ENCODE results near the gene C2CD5. TPM values are rescaled to one million over a fixed set of nuclear protein-coding genes. Genes with fewer than 3 reads are reported as not detected.

Gene C2CD5
- polyA plus RNA-seq, 1 of the 3 experiments (the other 2 are of a cell fraction) = 9.2 TPM

- TF ChIP-seq CTCF (IDR thresholded peaks at IDR 0.05) (peak; percentile 34), IRF3 (IDR thresholded peaks at IDR 0.05; ENCODE audit: low read depth, low read length) (no peak), TCF12 (IDR thresholded peaks at IDR 0.05) (peak; percentile 15; the same call in 1 of the 2 replicates)
Observed at GRCh38 chr12:22544038-22544979, at the start of gene C2CD5 (continued).

GRCh38 chr12:22593864-22594263 lies 49.5 kb upstream of the C2CD5 start:
- Histone ChIP-seq H3K9me3 (no peaks in the 10 kb centered on the region), H3K27ac (ENCODE audit: low read depth in 2 of 2, low read length in 1 of 2) (no peak overlapping the region), H3K27me3 (ENCODE audit: insufficient read depth) (no peaks in the 10 kb centered on the region), H3K9ac (no peak overlapping the region), H3K4me3 (ENCODE audit: low read depth in 2 of 2, low read length in 1 of 2) (no peak overlapping the region), H3F3A (replicated peaks; ENCODE audit: insufficient read depth) (no peaks in the 10 kb centered on the region), H3K4me1 (ENCODE audit: control insufficient read depth in 1 of 2, insufficient read depth in 2 of 2, low read depth in 1 of 2, low read length in 1 of 2) (no peaks in the 10 kb centered on the region), H3K36me3 (replicated peaks in 1 of 2; ENCODE audit: control insufficient read depth in 1 of 2, insufficient read depth in 2 of 2, low read length in 1 of 2) (no peaks in the 10 kb centered on the region), H3K4me2 (no peak overlapping the region), H3K79me2 (ENCODE audit: insufficient read depth) (no peaks in the 10 kb centered on the region), H4K20me1 (ENCODE audit: insufficient read depth) (no peaks in the 10 kb centered on the region), H2AFZ (ENCODE audit: low read depth) (no peak overlapping the region), H3K9me2 (no peaks in the 10 kb centered on the region)
- no peak for TF ChIP-seq CHD2 (IDR thresholded peaks at IDR 0.05; ENCODE audit: low read length, partially characterized antibody)
- no peak for TF ChIP-seq FOSL2 (IDR thresholded peaks at IDR 0.05; ENCODE audit: borderline replicate concordance, low read depth)
- no peak for TF ChIP-seq MEF2A (IDR thresholded peaks at IDR 0.05; ENCODE audit: borderline replicate concordance, low read depth)
- TF ChIP-seq REST (IDR thresholded peaks at IDR 0.05; ENCODE audit: low read depth, low read length) = no peak
- no peak for TF ChIP-seq FOXJ3 (CRISPR knock-in tag; IDR thresholded peaks at IDR 0.05)
- no peak for TF ChIP-seq TCF12 (IDR thresholded peaks at IDR 0.05)
- TF ChIP-seq RCOR1 (IDR thresholded peaks at IDR 0.05; ENCODE audit: low read length) = no peak
- TF ChIP-seq FOXM1 (IDR thresholded peaks at IDR 0.05; ENCODE audit: low read depth) = no peak
- no peak for TF ChIP-seq GABPA (IDR thresholded peaks at IDR 0.05; ENCODE audit: low read depth)
- TF ChIP-seq EZH2phosphoT487 (IDR thresholded peaks at IDR 0.05; ENCODE audit: borderline replicate concordance, low read depth) = no peak
- TF ChIP-seq USF1 (IDR thresholded peaks at IDR 0.05; ENCODE audit: borderline replicate concordance, low read depth) = no peak
- TF ChIP-seq RAD21 (IDR thresholded peaks at IDR 0.05; ENCODE audit: low read length) = no peak
- TF ChIP-seq JUND (IDR thresholded peaks at IDR 0.05) = no peak
- TF ChIP-seq MXI1 (IDR thresholded peaks at IDR 0.05; ENCODE audit: low read depth, low read length) = no peak
- no peak for TF ChIP-seq ZBTB33 (IDR thresholded peaks at IDR 0.05; ENCODE audit: borderline replicate concordance, low read depth)
- no peak for TF ChIP-seq NRF1 (IDR thresholded peaks at IDR 0.05; ENCODE audit: low read depth, low read length)
- no peak for TF ChIP-seq EP300 (IDR thresholded peaks at IDR 0.05; ENCODE audit: borderline replicate concordance in 1 of 2, low read depth in 1 of 2, low read length in 1 of 2)
- no peak for TF ChIP-seq SMC3 (IDR thresholded peaks at IDR 0.05; ENCODE audit: low read depth, low read length)
- no peak for DNase-seq
- ChIA-PET POLR2A (no interaction called here), CTCF (no interaction called here)

Data from SK-N-SH (cell line).